Posterior cingulate gyrus (tissue), 11 donors: ENCODE data around the gene PI4KA.
A peak's percentile ranks its signal among the peaks of the same experiment; 100 is the strongest.
"Not testable (repeated sequence)": the region's sequence is repeated elsewhere in the genome, so short reads cannot be mapped to it uniquely, and the experiment has no call there.

ENCODE experiments used
- DNase-seq, 10 donors: peaks; one replicate each; pipeline versions ENCODE4 v3.0.0 to v3.0.0-alpha.2; 2020 to 2021; ENCODE audit warnings: mixed read lengths in 3 of 10
- intact Hi-C: fragments of 100-400 bp; cut with DNase I; formaldehyde crosslinking; loops from one replicate; pipeline ENCODE4 v1.15.1; 2023

Gene PI4KA

DNA sequence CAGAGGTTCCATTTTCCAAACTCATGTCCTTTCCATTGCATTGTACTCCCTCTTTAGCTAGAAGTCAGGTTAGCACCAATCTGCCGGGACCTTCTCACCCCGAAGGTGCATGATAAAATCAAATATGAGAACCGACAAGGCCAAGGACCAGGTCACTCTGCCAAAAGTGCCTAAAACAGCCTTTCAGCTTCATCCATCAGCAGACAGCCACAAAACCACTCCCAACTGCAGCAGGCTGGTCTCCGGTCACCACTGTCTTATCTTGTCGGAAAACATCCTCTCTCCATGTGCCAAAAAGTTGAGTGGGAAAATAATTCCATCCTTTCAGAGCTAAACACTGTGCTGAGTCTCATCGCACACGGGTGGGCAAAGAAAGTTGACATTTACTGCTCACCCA is 1.4 kb downstream of the PI4KA start:
- intact Hi-C loops, result loop anchor here (5.0 kb wide), 2 partner anchors 125 to 145 kb away; partner anchors contain the start of genes LZTR1 and THAP7
- DNase-seq, result peak in 1 of 10 donors; percentile 12

DNA sequence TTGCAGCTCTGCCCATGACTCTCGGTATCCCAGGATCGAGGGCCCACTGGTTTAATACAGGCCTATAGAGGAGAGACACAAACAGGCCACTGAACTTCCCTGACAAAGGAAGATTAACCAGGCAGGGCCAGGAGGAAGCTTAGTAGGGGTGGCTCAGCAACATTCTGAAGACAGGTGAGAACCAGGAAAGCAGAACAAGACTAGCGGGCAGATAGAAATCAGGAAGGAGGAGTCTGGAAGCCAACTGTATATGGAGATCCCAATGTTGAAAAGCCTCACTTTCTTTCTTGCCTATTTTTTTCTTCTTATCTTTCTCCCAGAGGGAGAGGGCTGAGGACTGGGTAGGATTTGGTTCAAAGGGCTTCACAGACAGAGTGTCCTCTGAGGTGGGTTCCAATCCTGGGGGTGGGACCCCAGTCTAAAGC is 5.4 kb downstream of the PI4KA start:
- intact Hi-C loops, result no loop called here
- DNase-seq, result peak in 1 of 10 donors; percentile 5

DNA sequence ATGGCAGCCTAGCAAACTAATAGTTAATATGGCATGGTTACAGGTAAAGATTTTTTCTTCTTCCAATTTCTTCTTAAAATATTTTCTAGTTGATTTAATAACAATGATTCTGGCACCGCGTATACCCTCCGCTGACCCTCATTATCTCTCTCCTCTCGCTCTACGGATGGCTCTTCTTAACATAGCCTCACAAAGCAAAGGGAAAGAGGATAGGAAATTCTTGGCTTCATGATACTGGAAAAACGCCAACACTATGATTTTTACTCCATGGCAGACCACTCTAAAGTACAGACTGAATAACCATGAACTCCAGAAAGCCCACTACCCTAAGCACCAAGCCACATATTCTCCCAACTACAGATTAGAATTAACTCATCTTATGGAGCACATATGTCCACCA is 6.1 kb downstream of the PI4KA start:
- DNase-seq, result no peak
- intact Hi-C loops, result no loop called here

DNA sequence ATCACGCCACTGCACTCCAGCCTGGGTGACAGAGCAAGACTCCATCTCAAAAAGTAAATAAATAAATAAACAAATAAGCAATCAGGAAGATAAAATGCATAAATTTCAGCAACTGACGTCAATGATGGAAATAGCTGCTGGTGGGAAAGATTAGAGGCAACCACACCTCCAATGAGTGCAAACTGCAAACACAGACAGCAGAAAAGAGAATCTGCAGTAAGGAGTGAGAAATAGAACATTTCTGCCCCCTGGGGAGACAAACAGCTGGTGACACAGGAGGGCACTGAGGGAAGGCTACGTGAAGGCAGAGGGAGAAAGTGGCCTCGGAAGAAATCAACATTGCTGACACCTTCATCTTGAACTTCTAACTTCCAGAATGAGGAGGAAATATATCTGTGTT is 6.5 kb downstream of the PI4KA start:
- DNase-seq, result no peak
- intact Hi-C loops, result no loop called here

DNA sequence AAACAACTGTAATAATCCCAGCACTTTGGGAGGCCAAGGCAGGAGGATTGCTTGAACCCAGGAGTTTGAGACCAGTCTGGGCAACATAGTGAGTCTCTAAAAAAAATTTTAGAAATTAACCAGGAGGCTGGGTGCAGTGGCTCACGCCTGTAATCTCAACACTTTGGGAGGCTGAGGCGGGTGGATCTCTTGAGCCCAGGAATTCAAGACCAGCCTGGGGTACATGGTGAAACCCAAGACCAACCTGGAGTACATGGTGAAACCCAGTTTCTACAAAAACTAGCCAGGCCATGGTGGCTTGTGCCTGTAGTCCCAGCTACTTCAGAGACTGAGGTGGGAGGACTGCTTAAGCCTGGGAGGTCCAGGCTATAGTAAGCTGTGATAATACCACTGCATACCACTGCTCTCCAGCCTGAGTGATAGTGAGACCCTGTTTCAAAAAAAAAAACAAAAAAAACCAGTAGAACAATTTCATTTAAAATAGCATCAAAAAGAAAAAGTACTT is 11.2 kb downstream of the PI4KA start:
- intact Hi-C loops, result no loop called here
- no peak for DNase-seq

DNA sequence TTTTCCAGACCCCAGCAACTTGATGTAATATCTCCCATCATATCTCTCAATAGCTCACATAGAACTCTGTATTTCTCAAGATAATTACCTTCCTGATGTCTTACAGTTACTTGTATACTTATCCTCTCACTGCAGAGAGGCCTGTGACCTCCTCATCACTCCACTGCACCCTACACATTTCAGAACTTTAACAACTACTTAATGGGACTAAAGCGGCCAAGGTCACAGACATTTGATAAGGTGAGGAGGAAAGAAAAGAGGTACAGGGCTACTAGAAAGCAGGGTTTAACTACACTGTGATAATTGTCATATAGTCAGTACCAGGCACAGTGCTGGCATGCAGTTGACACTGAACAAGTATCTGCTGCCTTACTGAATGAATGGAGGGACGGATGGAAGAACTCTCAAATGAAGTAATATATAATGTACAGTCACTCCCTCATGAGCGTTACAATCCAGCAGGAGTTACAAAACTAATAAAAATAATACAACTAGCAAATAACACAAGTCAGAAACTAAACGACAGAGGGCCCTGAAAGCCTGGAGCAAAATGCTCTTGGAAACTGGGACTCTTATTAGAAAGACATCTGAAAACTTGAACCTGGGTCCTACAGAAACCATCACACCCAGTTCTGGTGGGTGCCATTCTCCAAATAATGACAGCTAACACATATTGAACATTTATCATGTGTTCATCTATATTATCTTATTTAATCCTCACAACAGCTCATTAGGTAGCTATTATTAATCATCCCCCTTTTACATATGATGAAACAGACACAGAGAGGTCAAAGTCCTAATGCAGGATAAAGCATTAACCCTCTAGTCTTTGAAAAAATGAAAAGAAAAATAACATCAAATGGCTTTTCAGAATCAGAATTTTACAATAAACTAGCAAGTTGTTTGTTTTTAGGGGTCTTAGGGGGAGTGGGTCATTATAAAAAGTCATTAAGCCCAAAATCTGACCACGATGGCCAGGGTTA is 14.3 kb downstream of the PI4KA start:
- no peak for DNase-seq
- intact Hi-C loops, result no loop called here

DNA sequence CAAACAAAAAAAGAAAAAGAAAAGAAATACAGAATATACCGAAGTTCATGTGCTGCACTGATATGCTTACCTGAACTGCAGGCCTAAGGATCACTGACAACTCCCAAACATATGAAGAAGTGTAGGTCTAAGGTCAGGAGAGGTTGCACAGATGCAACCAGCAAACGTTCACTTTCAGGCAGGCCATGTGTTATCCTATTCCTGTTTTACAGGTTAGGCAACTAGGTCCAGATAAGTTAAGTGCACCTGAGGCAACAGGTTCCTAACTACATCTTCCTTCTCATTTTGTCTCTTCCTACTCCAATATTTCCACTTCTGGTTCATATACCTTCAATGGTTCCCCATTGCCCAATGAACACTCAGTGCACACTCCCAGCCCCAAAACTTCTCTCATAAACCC is 15.1 kb downstream of the PI4KA start:
- intact Hi-C loops, result no loop called here
- no peak for DNase-seq

DNA sequence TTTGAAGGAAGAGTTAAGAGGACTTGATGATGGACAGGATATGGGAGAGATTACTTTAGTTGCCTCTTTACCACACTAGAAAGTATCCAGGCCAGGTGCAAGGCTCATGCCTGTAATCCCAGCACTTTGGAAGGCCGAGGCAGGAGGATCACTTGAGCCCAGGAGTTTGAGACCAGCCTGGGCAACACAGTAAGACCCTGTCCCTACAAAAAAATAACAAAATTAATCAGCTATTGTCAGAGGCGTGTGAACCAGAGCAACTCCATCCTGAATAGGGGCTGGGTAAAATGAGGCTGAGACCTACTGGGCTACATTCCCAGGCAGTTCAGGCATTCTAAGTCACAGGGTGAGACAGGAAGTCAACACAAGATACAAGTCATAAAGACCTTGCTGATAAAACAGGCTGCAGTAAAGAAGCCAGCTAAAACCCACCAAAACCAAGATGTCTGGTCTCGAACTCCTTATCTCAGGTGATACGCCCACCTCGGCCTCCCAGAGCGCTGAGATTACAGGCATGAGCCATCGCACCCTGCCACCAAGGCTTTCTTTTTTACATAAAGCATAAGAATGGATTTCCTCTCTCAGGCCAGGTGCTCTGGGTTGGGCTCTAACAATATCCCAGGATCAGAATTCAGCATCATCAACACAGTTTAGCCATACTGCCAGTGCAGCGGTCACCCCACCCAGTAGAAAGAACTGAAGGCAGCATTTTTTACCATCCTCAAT is 17.8 kb downstream of the PI4KA start:
- no peak for DNase-seq

DNA sequence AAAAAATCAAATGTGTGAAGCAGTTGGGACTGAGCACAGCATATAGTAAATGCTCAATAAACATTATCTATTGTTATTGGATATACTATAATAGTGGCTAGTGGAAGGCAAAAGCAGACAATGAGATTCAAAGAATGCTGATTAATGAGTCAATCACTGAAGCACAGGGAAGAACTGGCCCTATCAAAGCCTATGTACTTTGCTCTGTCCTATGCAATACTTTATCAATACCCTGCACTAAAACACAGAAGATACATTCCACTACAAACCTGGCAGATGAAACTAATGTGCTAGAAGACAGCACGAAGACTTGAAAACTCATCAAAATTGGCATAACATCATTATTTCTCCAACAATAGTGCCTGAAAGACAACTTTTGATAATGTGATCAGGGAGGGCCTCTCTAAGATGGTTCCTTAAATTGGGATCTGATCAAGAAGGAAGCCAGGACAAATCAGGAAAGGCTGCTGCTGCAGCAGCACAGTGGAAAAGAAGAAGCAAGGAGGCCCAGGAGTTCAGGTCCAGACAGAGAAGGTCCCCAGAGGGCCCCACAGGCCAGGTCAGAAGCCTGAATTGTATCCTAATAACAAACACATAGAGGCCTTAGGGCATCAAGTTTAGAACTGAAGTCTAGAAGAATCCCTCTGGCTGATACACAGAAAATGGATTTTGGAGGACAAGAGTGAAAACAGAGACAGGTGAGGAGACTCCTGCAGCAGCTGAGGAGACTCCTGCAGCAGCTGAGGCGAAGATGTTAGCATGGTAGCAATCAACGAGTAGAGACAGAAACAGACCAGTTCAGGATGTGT is 18.6 kb downstream of the PI4KA start:
- intact Hi-C loops, result no loop called here
- no peak for DNase-seq

More for the DNA sequence above, 17.8 kb downstream of the PI4KA start:
- intact Hi-C loops, result no loop called here

DNA sequence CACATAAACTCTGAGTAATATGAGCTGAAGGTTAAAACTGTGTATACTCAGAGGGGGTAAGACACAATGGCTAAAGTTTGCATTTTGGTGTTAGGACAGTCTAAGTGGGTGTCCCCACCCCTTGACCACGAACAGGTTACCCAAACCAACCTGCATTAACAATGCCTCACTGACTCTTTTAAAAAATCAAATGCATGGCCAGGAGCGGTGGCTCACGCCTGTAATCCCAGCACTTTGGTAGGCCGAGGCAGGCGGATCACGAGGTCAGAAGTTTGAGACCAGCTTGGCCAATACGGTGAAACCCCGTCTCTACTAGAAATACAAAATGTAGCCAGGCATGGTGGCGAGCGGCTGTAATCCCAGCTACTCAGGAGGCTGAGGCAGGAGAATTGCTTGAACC is 19.3 kb downstream of the PI4KA start:
- intact Hi-C loops, DNase-seq: not testable (repeated sequence)

DNA sequence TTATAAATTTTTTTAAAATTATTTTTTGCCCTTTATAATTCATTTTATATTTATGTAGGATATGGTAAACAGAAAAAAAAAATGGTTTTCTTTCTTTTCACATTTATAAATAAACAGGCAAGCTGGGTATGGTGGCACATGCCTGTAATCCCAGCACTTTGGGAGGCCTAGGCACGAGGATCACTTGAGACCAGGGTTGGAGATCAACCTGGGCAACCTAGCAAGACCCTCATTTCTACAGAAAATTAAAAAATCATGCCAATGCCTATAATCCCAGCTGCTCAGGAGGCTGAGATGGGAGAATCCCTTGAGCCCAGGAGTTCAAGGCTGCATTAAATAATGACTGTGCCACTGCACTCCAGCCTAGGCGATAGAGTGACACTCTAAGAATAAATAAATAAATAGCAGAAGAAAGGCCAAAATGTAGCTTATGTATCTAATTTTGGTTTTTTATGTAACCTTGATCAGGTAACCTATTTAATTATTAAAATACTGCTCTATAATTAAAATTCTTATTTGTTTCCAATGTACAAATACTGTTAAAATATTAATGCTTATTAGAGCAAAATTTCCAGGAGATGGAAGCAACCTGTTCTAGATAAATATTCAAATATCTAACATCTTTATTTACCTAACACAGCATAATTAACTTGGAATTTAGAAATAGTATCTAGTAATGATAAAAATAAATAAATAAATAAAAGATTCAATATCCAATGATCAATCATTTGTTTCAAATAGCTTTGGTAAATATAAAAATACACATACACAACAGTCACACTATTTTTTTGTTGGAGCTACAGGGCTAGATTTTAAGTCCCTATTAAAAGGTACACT is 21.4 kb downstream of the PI4KA start:
- DNase-seq, result no peak
- intact Hi-C loops, result no loop called here

DNA sequence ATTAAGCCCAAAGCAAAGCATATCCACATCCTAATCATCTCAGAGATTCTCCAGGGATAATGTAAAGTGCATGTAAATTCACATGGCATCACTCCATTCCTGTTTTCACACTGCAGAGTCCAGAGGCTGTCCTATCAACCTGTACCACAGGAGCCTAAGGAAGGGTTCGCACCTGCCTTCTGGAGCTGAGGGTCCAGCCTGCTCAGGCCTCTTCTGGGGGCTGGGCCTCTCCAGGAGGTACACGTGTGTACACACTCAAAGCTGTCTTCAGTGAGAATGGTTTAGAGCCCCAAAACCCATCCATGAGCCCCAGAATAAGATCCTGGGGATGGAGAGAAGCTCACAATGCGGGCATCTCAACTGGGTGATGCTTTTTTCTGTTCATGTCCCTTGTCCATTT is 23.9 kb downstream of the PI4KA start:
- intact Hi-C loops, result no loop called here
- DNase-seq, result no peak

DNA sequence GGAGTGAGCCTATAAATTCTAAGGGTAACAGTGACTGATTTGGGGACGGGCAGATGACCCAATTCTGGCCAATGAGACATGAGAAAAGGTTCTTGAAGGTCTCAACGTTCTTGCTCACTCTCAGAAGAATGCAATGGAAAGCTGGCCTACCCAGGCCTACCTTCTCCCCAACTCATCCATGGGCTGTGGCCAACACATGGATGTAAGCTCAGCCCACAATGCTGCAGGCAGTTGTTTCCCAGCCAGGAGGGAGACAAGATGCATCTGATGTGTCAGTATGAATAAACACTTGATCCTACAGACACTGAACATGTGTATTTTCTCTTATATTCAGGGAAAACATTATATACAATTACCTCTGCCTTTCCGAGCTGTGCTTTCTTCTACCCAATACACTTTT is 24.4 kb downstream of the PI4KA start:
- intact Hi-C loops, result no loop called here
- no peak for DNase-seq

DNA sequence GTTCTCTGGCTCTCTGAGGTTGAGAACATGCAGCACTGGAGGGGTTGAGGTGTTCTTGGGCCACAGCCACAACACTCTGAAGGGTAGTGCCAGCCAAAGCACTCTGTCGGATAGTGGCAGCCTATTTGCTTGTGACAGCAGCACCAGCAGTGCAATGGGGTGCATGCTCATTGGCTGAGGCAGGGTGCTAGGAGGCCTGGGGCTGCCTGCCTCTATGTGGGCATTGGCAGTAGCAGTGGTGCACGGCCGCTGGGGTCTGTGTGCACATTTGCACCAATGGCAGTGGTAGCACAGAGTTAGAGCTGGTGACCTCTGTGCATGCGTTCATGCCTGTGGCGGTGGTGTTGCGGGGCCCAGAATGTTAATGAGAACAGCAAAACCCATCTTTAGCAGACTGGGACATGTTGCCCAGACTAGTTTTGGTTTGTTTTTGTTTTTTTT is 25.4 kb downstream of the PI4KA start:
- intact Hi-C loops, result no loop called here
- DNase-seq, result no peak

DNA sequence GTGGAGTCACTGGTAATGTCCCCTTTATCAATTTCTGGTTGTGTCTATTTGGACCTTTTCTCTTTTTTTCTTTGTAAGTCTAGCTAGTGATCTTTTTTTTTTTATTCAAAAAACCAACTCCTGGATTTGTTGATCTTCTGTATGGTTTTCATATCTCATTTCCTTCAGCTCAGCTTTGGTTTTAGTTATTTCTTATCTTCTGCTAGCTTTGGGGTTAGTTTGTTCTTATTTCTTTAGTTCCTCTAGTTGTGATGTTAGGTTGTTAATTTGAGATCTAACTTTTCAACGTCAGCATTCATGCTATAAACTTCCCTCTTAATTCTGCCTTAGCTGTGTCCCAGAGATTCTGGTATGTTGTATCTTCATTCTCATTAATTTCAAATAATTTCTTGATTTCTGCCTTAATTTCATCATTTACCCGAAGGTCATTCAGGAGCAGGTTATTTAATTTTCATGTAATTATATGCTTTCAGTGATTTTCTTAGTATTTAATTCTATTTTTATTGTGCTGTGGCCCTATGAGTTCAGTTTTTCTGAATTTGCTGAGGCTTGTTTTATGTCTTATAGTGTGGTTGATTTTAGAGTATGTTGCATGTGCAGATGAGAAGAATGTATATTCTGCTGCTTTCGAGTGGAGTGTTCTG is 29.0 kb downstream of the PI4KA start:
- intact Hi-C loops, result no loop called here
- no peak for DNase-seq

DNA sequence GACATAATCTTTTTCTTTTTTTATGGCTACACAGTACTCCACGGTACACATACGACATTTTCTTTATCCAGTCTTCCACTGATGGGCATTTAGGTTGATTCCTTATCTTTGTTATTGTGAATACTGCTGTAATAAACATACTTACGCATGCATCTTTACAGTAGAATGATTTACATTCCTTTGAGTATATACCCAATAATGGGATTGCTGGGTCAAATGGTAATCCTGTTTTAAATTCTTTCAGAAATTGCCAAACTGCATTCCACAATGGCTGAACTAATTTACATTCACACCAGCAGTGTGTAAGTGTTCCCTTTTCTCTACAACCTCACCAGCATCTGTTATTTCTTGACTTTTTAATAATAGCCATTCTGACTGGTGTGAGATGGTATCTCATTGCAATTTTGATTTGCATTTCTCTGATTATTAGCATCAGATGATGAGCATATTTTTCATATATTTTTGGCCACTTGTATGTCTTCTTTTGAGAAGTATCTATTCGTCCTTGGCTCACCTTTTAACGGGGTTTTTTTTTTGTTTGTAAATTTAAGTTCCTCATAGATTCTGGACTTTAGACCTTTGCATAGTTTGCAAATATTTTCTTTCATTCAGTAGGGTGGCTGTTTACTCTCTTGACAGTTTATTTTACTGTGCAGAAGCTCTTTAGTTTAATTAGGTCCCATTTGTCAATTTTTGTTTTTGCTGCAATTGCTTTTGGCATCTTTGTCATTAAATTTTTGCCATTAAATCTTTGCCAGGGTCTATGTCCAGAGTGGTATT is 32.0 kb downstream of the PI4KA start:
- intact Hi-C loops, DNase-seq: not testable (repeated sequence)

DNA sequence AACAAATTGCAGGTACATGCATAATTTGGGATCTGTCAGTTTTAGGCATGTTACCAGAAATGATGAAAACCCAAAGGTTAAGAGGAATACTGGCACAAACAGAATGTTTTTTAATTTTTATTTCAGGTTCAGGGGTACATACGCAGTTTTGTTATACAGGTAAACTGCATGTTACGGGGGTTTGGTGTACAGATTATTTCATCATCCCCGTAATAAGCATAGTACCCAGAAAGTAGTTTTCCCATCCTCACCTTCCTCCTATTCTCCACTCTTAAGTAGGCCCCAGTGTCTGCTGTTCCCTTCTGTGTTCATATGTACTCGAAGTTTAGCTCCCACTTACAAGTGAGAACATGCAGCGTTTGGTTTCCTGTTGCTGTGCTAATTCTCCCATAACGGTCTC is 33.0 kb downstream of the PI4KA start:
- no peak for DNase-seq
- intact Hi-C loops, result no loop called here

DNA sequence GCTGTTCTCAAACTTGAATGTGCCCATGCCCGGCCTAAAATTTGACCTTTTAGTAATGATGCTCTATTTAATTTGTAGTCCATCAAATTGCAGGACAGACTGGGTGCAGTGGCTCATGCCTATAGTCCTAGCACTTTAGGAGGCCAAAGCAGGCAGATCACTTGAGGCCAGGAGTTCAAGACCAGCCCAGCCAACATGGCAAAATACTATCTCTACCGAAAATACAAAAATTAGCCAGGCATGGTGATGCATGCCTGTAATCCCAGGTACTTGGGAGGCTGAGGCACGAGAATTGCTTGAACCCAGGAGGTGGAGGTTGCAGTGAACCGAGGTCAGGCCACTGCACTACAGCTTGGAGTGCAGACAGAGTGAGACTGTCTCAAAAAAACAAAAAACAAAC is 33.4 kb downstream of the PI4KA start:
- intact Hi-C loops, result not testable (repeated sequence)

More for the DNA sequence above, 33.4 kb downstream of the PI4KA start:
- DNase-seq, result not testable (repeated sequence)
